Smooth muscle cell (in vitro differentiated cells): Measurements from ENCODE around the gene KLRG1. TPM values are rescaled to one million over a fixed set of nuclear protein-coding genes. Genes with fewer than 3 reads are reported as not detected.

Experiments used
- DNase-seq: peaks from one replicate; lab custom pipeline; 2025; ENCODE audit not compliant: unreplicated experiment; lab: John Stamatoyannopoulos, UW
- H2AFZ ChIP-seq: fragments of 200-600 bp; sonication (generic); 2 replicates; pipeline ENCODE4 v1.6.0; 2016; ENCODE audit warnings: antibody characterized with exemption, low read depth, mild to moderate bottlenecking
- H3F3A ChIP-seq: fragments of 200-600 bp; sonication (generic); 2 replicates; pipeline ENCODE4 v1.6.0; 2017; ENCODE audit warnings: antibody characterized with exemption, low read depth
- H3K27ac ChIP-seq: fragments of 200-600 bp; sonication (generic); 2 replicates; pipeline ENCODE4 v1.5.1; 2016; ENCODE audit warnings: low read depth, mild to moderate bottlenecking
- H3K27me3 ChIP-seq: fragments of 200-600 bp; sonication (generic); 2 replicates; pipeline ENCODE4 v1.6.1; 2016; ENCODE audit warnings: low read depth, mild to moderate bottlenecking
- H3K36me3 ChIP-seq: fragments of 200-600 bp; sonication (generic); 2 replicates; pipeline ENCODE4 v1.5.1; 2016; ENCODE audit warnings: low read depth
- H3K4me1 ChIP-seq: fragments of 200-600 bp; sonication (generic); 2 replicates; pipeline ENCODE4 v1.5.1; 2016; ENCODE audit warnings: low read depth
- H3K4me2 ChIP-seq: fragments of 200-600 bp; sonication (generic); 2 replicates; pipeline ENCODE4 v1.6.0; 2016; ENCODE audit warnings: mild to moderate bottlenecking
- H3K4me3 ChIP-seq: fragments of 200-600 bp; sonication (generic); 2 replicates; pipeline ENCODE4 v1.5.1; 2016; ENCODE audit warnings: mild to moderate bottlenecking
- H3K79me2 ChIP-seq: fragments of 200-600 bp; sonication (generic); 2 replicates; pipeline ENCODE4 v1.6.0; 2016; ENCODE audit warnings: low read depth, mild to moderate bottlenecking
- H3K9ac ChIP-seq: fragments of 200-600 bp; sonication (generic); 2 replicates; pipeline ENCODE4 v1.6.0; 2016; ENCODE audit warnings: low read depth
- H3K9me3 ChIP-seq: fragments of 200-600 bp; sonication (generic); replicated peaks from 2 replicates; pipeline ENCODE4 v1.5.1; 2016; ENCODE audit warnings: low read depth
- H4K20me1 ChIP-seq: fragments of 200-600 bp; sonication (generic); 2 replicates; pipeline ENCODE4 v1.6.0; 2016; ENCODE audit warnings: low read depth
- WGBS: methylation state at CpG from one replicate; pipeline ENCODE4 v1.1.7; 2016; ENCODE audit warnings: low lambda C conversion rate; 5-methylcytosine and 5-hydroxymethylcytosine counted together
- polyA plus RNA-seq: library from polyadenylated mRNA; unstranded; fragments of >200 nt; fragmentation: Nextera tagmentation; extraction: Ambion mirVana; gene quantifications from 2 replicates; pipeline ENCODE4 v1.2.1, GENCODE V29; 2016
- total RNA-seq: library from RNA; depleted of rRNA; stranded (reverse); fragments of >200 nt; gene quantifications from 2 replicates; pipeline ENCODE4 v1.2.3, GENCODE V29; 2014
- TF ChIP-seq, protein P1 (sequence below): fragments of 200-600 bp; sonication (generic); IDR thresholded peaks from 2 replicates; pipeline ENCODE4 v1.5.1; 2017; ENCODE audit warnings: borderline replicate concordance, mild to moderate bottlenecking, antibody characterized with exemption; ENCODE audit not compliant: insufficient read depth, poor library complexity, severe bottlenecking

KLRG1 gene
- total RNA-seq (1.2 and 1.6 TPM in 2 replicates), polyA plus RNA-seq (0.70 TPM in 1 of 2 replicates, not detected in the other)

DNA sequence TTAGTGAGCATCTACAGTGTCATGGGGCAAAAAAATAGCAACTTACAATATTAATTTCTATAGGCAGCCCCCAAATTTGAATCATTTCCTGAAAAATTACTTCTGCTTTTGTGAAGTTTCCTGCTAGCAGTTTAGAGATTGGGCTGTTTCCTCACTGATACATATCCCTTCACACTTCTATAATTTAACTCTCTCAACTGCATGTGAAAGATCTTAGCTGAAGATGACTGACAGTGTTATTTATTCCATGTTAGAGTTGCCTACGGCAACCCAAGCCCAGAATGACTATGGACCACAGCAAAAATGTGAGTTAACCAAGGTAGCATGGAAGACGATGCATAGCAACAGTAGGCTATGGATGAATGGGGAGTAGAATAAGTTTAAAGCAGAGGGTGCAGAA is at the start of gene KLRG1:
KLRG1 (plus strand) TSS at position 134 of the 400 bp plus-strand sequence; CDS start at position 224, 90 bp downstream.
- Histone ChIP-seq H3K4me1 (no peaks in the 10 kb centered on the region), H3K36me3 (no peaks in the 10 kb centered on the region), H3K4me2 (no peak within 1 kb of the TSS), H3K27ac (no peak within 1 kb of the TSS), H2AFZ (no peak within 1 kb of the TSS), H4K20me1 (no peaks in the 10 kb centered on the region), H3K4me3 (no peak within 1 kb of the TSS), H3K27me3 (no peaks in the 10 kb centered on the region), H3F3A (no peaks in the 10 kb centered on the region), H3K9me3 (no peaks in the 10 kb centered on the region), H3K79me2 (no peaks in the 10 kb centered on the region), H3K9ac (no peak within 1 kb of the TSS)
- TF ChIP-seq, protein P1, sequence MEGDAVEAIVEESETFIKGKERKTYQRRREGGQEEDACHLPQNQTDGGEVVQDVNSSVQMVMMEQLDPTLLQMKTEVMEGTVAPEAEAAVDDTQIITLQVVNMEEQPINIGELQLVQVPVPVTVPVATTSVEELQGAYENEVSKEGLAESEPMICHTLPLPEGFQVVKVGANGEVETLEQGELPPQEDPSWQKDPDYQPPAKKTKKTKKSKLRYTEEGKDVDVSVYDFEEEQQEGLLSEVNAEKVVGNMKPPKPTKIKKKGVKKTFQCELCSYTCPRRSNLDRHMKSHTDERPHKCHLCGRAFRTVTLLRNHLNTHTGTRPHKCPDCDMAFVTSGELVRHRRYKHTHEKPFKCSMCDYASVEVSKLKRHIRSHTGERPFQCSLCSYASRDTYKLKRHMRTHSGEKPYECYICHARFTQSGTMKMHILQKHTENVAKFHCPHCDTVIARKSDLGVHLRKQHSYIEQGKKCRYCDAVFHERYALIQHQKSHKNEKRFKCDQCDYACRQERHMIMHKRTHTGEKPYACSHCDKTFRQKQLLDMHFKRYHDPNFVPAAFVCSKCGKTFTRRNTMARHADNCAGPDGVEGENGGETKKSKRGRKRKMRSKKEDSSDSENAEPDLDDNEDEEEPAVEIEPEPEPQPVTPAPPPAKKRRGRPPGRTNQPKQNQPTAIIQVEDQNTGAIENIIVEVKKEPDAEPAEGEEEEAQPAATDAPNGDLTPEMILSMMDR: no peak
- 92% methylated on average over 2 of the region's 2 CpGs for WGBS
- no peak for DNase-seq

DNA sequence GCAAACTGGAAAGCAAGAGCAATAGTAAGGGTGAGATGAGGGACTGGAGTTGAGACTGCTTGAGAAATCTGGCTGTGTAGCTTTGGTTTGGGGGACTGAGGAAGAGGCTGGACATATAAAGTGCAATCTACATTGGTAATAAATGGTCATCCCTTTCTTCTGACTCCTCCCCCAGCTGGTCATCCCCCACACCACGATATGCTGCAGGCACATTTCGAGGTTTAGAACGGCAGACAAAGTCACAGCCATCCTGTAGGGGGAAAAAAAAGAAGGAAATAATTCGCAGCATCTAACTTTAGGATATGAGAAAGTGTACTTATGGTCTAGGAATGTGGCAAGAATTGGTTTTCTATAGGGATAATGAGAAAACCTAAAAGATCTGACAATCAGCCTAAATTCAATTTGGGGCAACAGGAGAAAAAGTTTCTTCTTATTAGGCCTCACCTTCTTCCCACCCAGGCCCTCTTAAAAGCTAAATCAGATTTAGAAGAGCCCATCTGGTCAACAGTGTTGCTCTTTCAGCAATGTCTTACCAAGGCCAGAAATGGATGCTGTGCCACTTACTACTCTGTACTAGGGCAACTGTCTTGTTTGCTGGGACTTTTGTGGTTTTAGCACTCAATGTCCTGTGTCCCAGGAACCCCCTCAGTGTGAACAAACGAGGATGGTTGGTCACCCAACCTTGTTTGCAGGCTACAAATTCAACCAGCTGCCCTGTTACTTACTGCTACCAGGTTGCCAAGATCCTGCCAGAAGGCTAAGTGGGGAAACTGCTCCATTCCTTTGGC is 47.5 kb upstream of the KLRG1 start:
- Histone ChIP-seq H3K9ac (no peak overlapping the region), H3K27ac (no peak overlapping the region), H3F3A (peaks cover 4% of the 10 kb centered on the region), H3K4me3 (no peak overlapping the region), H4K20me1 (peaks cover 3% of the 10 kb centered on the region), H3K4me2 (no peak overlapping the region), H3K79me2 (peaks cover 20% of the 10 kb centered on the region), H3K4me1 (no peaks in the 10 kb centered on the region), H3K9me3 (no peaks in the 10 kb centered on the region), H2AFZ (no peak overlapping the region), H3K27me3 (no peaks in the 10 kb centered on the region), H3K36me3 (peaks cover 8% of the 10 kb centered on the region)
- 85% methylated on average over 5 of the region's 5 CpGs for WGBS
- no peak for DNase-seq
- TF ChIP-seq, protein P1: no peak

DNA sequence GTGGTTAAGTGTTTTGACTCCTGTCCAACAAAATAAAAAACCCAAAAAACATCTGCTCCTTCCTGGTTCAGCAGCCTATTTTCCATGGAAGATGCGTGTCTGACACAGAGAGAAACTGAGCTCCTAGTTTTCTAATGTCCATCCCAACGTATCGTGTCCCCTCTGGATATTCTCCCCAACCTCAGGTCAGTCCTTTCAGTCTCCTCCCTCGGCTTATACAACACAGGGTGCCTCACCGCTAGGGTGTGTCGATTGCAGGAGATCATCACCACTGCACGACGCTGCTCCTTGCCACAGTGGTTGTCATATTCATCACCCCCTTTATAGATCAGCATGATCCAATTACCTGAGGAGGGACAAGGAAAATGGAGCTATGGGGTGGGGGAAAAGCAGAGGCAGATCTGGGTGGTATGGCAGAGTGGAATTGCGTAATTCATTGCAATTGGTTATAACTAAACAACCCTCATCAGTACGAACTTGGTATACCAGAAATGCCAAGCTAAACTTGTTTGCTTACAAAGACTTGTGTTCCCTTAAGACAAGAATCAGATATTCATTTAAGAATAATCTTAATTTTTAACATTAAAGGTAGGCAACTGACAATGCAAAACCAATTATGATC is 45.7 kb upstream of the KLRG1 start:
- 96% methylated on average over 10 of the region's 10 CpGs for WGBS
- TF ChIP-seq, protein P1: no peak
- H3K27me3 ChIP-seq: no peaks in the 10 kb centered on the region
- peaks cover 38% of the 10 kb centered on the region for H3K79me2 ChIP-seq
- H3K36me3 ChIP-seq: peaks cover 8% of the 10 kb centered on the region
- no peak overlapping the region for H3K4me3 ChIP-seq
- peaks cover 7% of the 10 kb centered on the region for H3K4me1 ChIP-seq
- no peak for DNase-seq
- H3K27ac ChIP-seq: no peak overlapping the region
- no peak overlapping the region for H3K9ac ChIP-seq
- H3K4me2 ChIP-seq: no peak overlapping the region
- H2AFZ ChIP-seq: no peak overlapping the region
- no peaks in the 10 kb centered on the region for H3K9me3 ChIP-seq
- H4K20me1 ChIP-seq: peaks cover 17% of the 10 kb centered on the region
- H3F3A ChIP-seq: peaks cover 4% of the 10 kb centered on the region

DNA sequence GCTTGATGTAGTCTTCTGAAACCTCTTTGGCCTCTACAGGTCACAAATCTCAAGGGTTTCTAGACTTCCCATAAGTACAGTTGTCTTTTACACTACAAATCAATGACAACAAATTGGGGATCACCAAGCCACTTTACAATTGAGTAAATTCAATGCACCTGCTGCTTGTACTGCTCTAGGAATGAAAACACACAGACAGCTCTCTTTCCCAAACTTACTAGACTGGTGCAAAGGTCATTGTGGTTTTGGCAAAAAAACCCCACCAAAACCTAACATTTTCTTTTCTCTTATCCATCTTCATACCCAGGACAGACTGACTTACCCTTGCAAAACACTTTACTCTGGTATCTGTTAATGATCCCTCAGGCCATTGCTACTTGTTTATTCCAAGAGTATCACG is 42.6 kb upstream of the KLRG1 start:
- Histone ChIP-seq H3K27me3 (no peaks in the 10 kb centered on the region), H3K9ac (no peak overlapping the region), H3K36me3 (peaks cover 8% of the 10 kb centered on the region), H3K4me1 (peaks cover 15% of the 10 kb centered on the region), H2AFZ (no peak overlapping the region), H3K4me2 (no peak overlapping the region), H4K20me1 (peaks cover 17% of the 10 kb centered on the region), H3K4me3 (no peak overlapping the region), H3K27ac (no peak overlapping the region), H3K9me3 (no peaks in the 10 kb centered on the region), H3K79me2 (peaks cover 38% of the 10 kb centered on the region), H3F3A (peaks cover under 1% of the 10 kb centered on the region)
- WGBS: 80% methylated on average over 1 of the region's 1 CpG
- no peak for DNase-seq
- TF ChIP-seq, protein P1: no peak
